GM12878 (cell line): ENCODE results near the gene MRPL12. TPM values are rescaled to one million over a fixed set of nuclear protein-coding genes. Genes with fewer than 3 reads are reported as not detected.
A peak's percentile ranks its signal among the peaks of the same experiment; 100 is the strongest.

ENCODE experiments used
- ATAC-seq: fragments of 200-7000 bp; cut with Tn5 transposase; 3 replicates; pipeline ENCODE4 v1.9.1; 2020; ENCODE audit warnings: mild to moderate bottlenecking, moderate library complexity
- BruUV-seq: library from RNA; stranded (reverse); fragments of 400-500 nt; replicated peaks from 2 replicates; lab custom pipeline; 2021; lab: Mats Ljungman, UMichigan
- CTCF ChIA-PET: fragments of 300-600 bp; sonication (Branson Sonifier 250); formaldehyde crosslinking; extraction: SDS; loops from one replicate; lab custom pipeline; 2021; ENCODE audit warnings: inconsistent platforms; lab: Yijun Ruan, JAX
- POLR2A ChIA-PET: fragments of 350-600 bp; formaldehyde crosslinking; extraction: SDS; loops from one replicate; lab custom pipeline; 2021; ENCODE audit warnings: inconsistent platforms; lab: Charles Lee
- RAD21 ChIA-PET: fragments of 300-600 bp; sonication (Branson Sonifier 250); formaldehyde crosslinking; loops from one replicate; lab custom pipeline; 2023; ENCODE audit warnings: antibody characterized with exemption; ENCODE audit not compliant: unreplicated experiment; lab: Charles Lee
- SMC1A ChIA-PET: fragments of 300-600 bp; sonication (Branson Sonifier 250); formaldehyde crosslinking; loops from one replicate; lab custom pipeline; 2023; ENCODE audit not compliant: unreplicated experiment, uncharacterized antibody; lab: Charles Lee
- DNase-seq: peaks from one replicate; pipeline ENCODE4 v3.0.0-alpha.2; 2011; ENCODE audit warnings: low read depth, low spot score
- FAIRE-seq: peaks from 3 replicates; lab custom pipeline; 2011; peaks lifted over from hg19 to GRCh38; lab: Jason Lieb, UNC
- H2AFZ ChIP-seq: 2 replicates; pipeline ENCODE4 v1.6.0; 2011; ENCODE audit warnings: low read depth, low read length, control low read depth; ENCODE audit not compliant: control insufficient read depth
- H3K27ac ChIP-seq: 2 replicates; pipeline ENCODE4 v1.5.1; 2011; ENCODE audit warnings: control low read depth; ENCODE audit not compliant: control insufficient read depth, insufficient read depth
- H3K27me3 ChIP-seq, 2 experiments: replicated peaks in 1 of 2; 2 replicates each; pipeline versions ENCODE4 v1.6.0 to v1.6.1; 2011; ENCODE audit warnings: low read length in 1 of 2; ENCODE audit not compliant: control insufficient read depth in 2 of 2, insufficient read depth in 2 of 2
- H3K36me3 ChIP-seq, 2 experiments: 2 replicates each; pipeline ENCODE4 v1.5.1; 2011; ENCODE audit warnings: low read length in 1 of 2; ENCODE audit not compliant: control insufficient read depth in 2 of 2, insufficient read depth in 2 of 2
- H3K4me1 ChIP-seq: 2 replicates; pipeline ENCODE4 v1.6.1; 2011; ENCODE audit warnings: mild to moderate bottlenecking, low read length, moderate library complexity, mixed read lengths; ENCODE audit not compliant: control insufficient read depth, insufficient read depth
- H3K4me2 ChIP-seq: 2 replicates; pipeline ENCODE4 v1.6.0; 2011; ENCODE audit warnings: control low read depth; ENCODE audit not compliant: control insufficient read depth, insufficient read depth
- H3K4me3 ChIP-seq: fragments of 200-600 bp; sonication (generic); 2 replicates; pipeline ENCODE4 v1.5.1; 2016
- H3K79me2 ChIP-seq: 2 replicates; pipeline ENCODE4 v1.6.0; 2011; ENCODE audit warnings: low read length; ENCODE audit not compliant: control insufficient read depth, insufficient read depth
- H3K9ac ChIP-seq: 2 replicates; pipeline ENCODE4 v1.8.0; 2011; ENCODE audit warnings: low read length, control low read depth, mixed read lengths; ENCODE audit not compliant: control insufficient read depth, insufficient read depth
- H3K9me3 ChIP-seq: replicated peaks from 3 replicates; pipeline ENCODE4 v1.5.1; 2011; ENCODE audit warnings: mild to moderate bottlenecking, low read length; ENCODE audit not compliant: control insufficient read depth, insufficient read depth
- H4K20me1 ChIP-seq: 2 replicates; pipeline ENCODE4 v1.6.0; 2011; ENCODE audit not compliant: control insufficient read depth, insufficient read depth
- DPF2 ChIP-seq: fragments of 450-650 bp; IDR thresholded peaks from 2 replicates; pipeline ENCODE4 v1.6.1; 2017; ENCODE audit warnings: mild to moderate bottlenecking
- MAX ChIP-seq: IDR thresholded peaks from 2 replicates; pipeline ENCODE4 v1.6.1; 2012; ENCODE audit warnings: low read depth, low read length, improper control_type of control experiment
- PAX8 ChIP-seq: fragments of 450-650 bp; IDR thresholded peaks from 2 replicates; pipeline ENCODE4 v1.6.1; 2017; ENCODE audit warnings: mild to moderate bottlenecking, moderate library complexity
- POLR2AphosphoS2 ChIP-seq: IDR thresholded peaks from 2 replicates; pipeline ENCODE4 v1.6.1; 2011; ENCODE audit warnings: low read depth, mild to moderate bottlenecking, low read length, improper control_type of control experiment, moderate library complexity
- RCOR1 ChIP-seq: conservative IDR thresholded peaks from 2 replicates; pipeline ENCODE4 v1.6.1; 2012; ENCODE audit warnings: low read depth, low read length, improper control_type of control experiment
- SMC3 ChIP-seq: IDR thresholded peaks from 2 replicates; pipeline ENCODE4 v1.6.1; 2011; ENCODE audit warnings: low read length, improper control_type of control experiment, borderline replicate concordance
- SPI1 ChIP-seq: IDR thresholded peaks from 2 replicates; pipeline ENCODE4 v1.6.1; 2011; ENCODE audit warnings: low read depth, mild to moderate bottlenecking, low read length, moderate library complexity, borderline replicate concordance; ENCODE audit not compliant: insufficient read depth
- ZBTB11 ChIP-seq: fragments of 450-650 bp; formaldehyde crosslinking; IDR thresholded peaks from 2 replicates; pipeline ENCODE4 v1.5.0; 2022; ENCODE audit warnings: mild to moderate bottlenecking, missing genetic modification characterization
- ZZZ3 ChIP-seq: IDR thresholded peaks from 2 replicates; pipeline ENCODE4 v1.6.1; 2011; ENCODE audit warnings: low read depth; ENCODE audit not compliant: control insufficient read depth, insufficient read length
- WGBS: methylation state at CpG from one replicate; pipeline ENCODE4 v1.1.6; 2016; ENCODE audit warnings: low lambda C conversion rate; ENCODE audit not compliant: insufficient replicate concordance, insufficient coverage; ENCODE audit errors: missing lambda C conversion rate; 5-methylcytosine and 5-hydroxymethylcytosine counted together
- in situ Hi-C: fragments of 300-500 bp; cut with MboI; formaldehyde crosslinking; loops from 9 replicates; pipeline ENCODE4 v1.14.3; 2018; ENCODE audit warnings: mixed read lengths
- intact Hi-C: fragments of 100-400 bp; cut with micrococcal nuclease; formaldehyde crosslinking; loops from one replicate; pipeline ENCODE4 v1.14.2; 2022; ENCODE audit not compliant: unreplicated experiment
- polyA plus RNA-seq, 11 experiments: library from polyadenylated mRNA; depleted of rRNA in 4 of 11; unstranded in 6 of 11; stranded (reverse) in 5 of 11; fragments of >200 nt; fragmentation: Nextera tagmentation in 4 of 11; fragmentation: Illumina TruSeq in 1 of 11; extraction: Ambion mirVana in 4 of 11; extraction: Trizol in 1 of 11; gene quantifications; 1 replicate in 1 of 11; 2 replicates in 10 of 11; pipeline versions ENCODE4 v1.2.1 to v1.2.3, GENCODE V29; 2011 to 2016; ENCODE audit warnings: inconsistent platforms in 2 of 11, missing spikeins in 2 of 11, low read depth in 1 of 11
- total RNA-seq, 4 experiments: library from RNA; depleted of rRNA in 3 of 4; stranded (reverse); fragments of >200 nt in 3 of 4; fragmentation: Illumina TruSeq in 1 of 4; extraction: Trizol in 1 of 4; gene quantifications; 2 replicates each; pipeline versions ENCODE4 v1.2.1 to v1.2.3, GENCODE V29; 2013 to 2021
- TF ChIP-seq, protein P1 (sequence below): fragments of 150-350 bp; IDR thresholded peaks from 2 replicates; pipeline ENCODE4 v1.6.1; 2016; ENCODE audit warnings: low read depth, low read length
- TF ChIP-seq, protein P2 (sequence below): fragments of 450-650 bp; IDR thresholded peaks from 2 replicates; pipeline ENCODE4 v1.6.1; 2016; ENCODE audit warnings: mild to moderate bottlenecking

MRPL12 gene
- total and polyA plus RNA-seq, 10 of the 15 experiments (the other 5 are each of a cell fraction or from before 2014, with no cell fraction given), result 1.3 to 269 (median 117) TPM

DNA sequence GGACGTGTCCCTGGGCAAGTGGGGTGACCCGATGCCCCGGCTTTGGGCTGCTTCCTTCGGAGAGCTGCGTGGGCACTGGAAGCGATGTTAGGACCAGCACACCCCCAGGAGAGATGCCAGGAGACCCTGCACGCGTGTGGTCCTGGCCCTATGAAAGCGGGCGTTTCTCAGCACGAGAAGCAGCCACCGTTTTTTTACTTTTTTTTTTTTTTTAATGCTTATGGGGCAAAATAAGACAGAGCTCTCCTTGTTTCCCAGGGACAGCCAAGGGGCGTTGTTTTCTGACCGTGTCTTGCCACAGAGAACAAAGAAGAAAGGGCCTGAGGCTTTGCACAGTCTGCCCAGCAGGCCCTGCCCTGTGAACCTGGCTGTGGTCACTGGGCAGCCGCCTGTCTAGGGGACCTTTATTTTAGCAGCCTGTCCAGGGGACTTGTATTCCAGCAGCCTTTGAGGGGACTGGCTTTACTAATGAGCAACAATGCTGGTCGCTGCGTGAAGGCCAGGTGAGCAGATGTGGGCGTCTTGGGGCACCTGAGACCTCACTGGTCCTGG lies 9.9 kb downstream of the MRPL12 start:
- no peaks in the 10 kb centered on the region for H3K9me3 ChIP-seq
- peak overlapping the region; percentile 60 for H3K4me2 ChIP-seq
- no peaks in the 10 kb centered on the region for H3K27me3 ChIP-seq
- peaks cover 4 to 6% of the 10 kb centered on the region in 2 experiments; a peak in 3 of 4 replicates for H3K36me3 ChIP-seq
- H3K79me2 ChIP-seq, result peaks cover 20% of the 10 kb centered on the region
- no peak overlapping the region for H2AFZ ChIP-seq
- POLR2A ChIA-PET, result interaction anchor here (1.4 to 1.5 kb wide), 2 partner anchors 10 to 254 kb away, joined by 3 to 4 read pairs; partner anchors contain the start of gene MRPL12
- FAIRE-seq, result no peak
- TF ChIP-seq ZBTB11, result no peak
- no peak for TF ChIP-seq DPF2
- TF ChIP-seq, protein P1, sequence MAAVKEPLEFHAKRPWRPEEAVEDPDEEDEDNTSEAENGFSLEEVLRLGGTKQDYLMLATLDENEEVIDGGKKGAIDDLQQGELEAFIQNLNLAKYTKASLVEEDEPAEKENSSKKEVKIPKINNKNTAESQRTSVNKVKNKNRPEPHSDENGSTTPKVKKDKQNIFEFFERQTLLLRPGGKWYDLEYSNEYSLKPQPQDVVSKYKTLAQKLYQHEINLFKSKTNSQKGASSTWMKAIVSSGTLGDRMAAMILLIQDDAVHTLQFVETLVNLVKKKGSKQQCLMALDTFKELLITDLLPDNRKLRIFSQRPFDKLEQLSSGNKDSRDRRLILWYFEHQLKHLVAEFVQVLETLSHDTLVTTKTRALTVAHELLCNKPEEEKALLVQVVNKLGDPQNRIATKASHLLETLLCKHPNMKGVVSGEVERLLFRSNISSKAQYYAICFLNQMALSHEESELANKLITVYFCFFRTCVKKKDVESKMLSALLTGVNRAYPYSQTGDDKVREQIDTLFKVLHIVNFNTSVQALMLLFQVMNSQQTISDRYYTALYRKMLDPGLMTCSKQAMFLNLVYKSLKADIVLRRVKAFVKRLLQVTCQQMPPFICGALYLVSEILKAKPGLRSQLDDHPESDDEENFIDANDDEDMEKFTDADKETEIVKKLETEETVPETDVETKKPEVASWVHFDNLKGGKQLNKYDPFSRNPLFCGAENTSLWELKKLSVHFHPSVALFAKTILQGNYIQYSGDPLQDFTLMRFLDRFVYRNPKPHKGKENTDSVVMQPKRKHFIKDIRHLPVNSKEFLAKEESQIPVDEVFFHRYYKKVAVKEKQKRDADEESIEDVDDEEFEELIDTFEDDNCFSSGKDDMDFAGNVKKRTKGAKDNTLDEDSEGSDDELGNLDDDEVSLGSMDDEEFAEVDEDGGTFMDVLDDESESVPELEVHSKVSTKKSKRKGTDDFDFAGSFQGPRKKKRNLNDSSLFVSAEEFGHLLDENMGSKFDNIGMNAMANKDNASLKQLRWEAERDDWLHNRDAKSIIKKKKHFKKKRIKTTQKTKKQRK, result no peak
- TF ChIP-seq RCOR1, result no peak
- TF ChIP-seq ZZZ3, result no peak
- TF ChIP-seq, protein P2, sequence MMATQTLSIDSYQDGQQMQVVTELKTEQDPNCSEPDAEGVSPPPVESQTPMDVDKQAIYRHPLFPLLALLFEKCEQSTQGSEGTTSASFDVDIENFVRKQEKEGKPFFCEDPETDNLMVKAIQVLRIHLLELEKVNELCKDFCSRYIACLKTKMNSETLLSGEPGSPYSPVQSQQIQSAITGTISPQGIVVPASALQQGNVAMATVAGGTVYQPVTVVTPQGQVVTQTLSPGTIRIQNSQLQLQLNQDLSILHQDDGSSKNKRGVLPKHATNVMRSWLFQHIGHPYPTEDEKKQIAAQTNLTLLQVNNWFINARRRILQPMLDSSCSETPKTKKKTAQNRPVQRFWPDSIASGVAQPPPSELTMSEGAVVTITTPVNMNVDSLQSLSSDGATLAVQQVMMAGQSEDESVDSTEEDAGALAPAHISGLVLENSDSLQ, result no peak
- no peak for TF ChIP-seq SMC3
- TF ChIP-seq MAX, result no peak
- no peak for TF ChIP-seq SPI1
- no peak for TF ChIP-seq PAX8
- TF ChIP-seq POLR2AphosphoS2, result no peak
- TF ChIP-seq, all 136 proteins: peak for 0
- Histone ChIP-seq H3K4me3 (peak overlapping the region; percentile 89), H4K20me1 (no peaks in the 10 kb centered on the region), H3K4me1 (peaks cover 18% of the 10 kb centered on the region), H3K27ac (no peak overlapping the region), H3K9ac (peak overlapping the region; percentile 71)
- CTCF ChIA-PET, result interaction anchor here (0.7 to 1.8 kb wide), 5 partner anchors 10 to 157 kb away, joined by 3 to 9 read pairs (median 3); partner anchors contain the start of gene MRPL12
- in situ Hi-C loops (no loop called here), intact Hi-C loops (no loop called here)
- DNase-seq (no peak), ATAC-seq (no peak)
- SMC1A ChIA-PET, result interaction anchor here (0.8 to 1.3 kb wide), 2 partner anchors 30 to 132 kb away, joined by 3 read pairs; no protein-coding TSS in a partner anchor
- RAD21 ChIA-PET, result no interaction called here
- no TSS peak for BruUV-seq
- 70% methylated on average over 18 of the region's 18 CpGs for WGBS
